DMS53 (cell line): ENCODE data around the gene GSTM5.
"Not testable (repeated sequence)": the region's sequence is repeated elsewhere in the genome, so short reads cannot be mapped to it uniquely, and the experiment has no call there.

ENCODE experiments used
- DNase-seq: peaks from one replicate; lab custom pipeline; 2025; lab: John Stamatoyannopoulos, UW

The GSTM5 gene

GRCh38 chr1:109728870-109729269 lies 16.8 kb downstream of the GSTM5 start:
- no peak for DNase-seq

DNA sequence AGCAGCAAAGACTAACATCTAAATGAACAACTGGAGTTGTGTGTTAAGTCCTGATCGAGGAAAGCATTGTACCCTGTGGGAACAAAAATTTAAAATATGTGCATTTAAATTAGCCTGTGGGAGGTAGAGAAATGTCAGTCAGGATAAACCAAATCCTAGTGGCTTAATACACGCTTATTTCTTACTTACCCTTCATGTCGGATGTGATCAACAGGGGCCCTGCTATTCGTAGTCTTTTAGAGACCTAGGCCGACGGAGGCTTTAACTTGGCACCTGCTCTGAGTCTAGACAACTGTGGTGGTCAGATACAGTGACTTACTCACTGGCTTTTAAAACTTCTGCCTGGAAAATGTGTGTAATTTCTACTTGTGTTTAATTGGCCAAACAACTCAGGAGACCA lies 18.6 kb downstream of the GSTM5 start:
- DNase-seq: no peak

- DNase-seq: peak; percentile 68
Measured at GRCh38 chr1:109732390-109732881, 20.4 kb downstream of the GSTM5 start.

- DNase-seq: peak; percentile 43
Measured at GRCh38 chr1:109733236-109733870, 21.3 kb downstream of the GSTM5 start.

DNA sequence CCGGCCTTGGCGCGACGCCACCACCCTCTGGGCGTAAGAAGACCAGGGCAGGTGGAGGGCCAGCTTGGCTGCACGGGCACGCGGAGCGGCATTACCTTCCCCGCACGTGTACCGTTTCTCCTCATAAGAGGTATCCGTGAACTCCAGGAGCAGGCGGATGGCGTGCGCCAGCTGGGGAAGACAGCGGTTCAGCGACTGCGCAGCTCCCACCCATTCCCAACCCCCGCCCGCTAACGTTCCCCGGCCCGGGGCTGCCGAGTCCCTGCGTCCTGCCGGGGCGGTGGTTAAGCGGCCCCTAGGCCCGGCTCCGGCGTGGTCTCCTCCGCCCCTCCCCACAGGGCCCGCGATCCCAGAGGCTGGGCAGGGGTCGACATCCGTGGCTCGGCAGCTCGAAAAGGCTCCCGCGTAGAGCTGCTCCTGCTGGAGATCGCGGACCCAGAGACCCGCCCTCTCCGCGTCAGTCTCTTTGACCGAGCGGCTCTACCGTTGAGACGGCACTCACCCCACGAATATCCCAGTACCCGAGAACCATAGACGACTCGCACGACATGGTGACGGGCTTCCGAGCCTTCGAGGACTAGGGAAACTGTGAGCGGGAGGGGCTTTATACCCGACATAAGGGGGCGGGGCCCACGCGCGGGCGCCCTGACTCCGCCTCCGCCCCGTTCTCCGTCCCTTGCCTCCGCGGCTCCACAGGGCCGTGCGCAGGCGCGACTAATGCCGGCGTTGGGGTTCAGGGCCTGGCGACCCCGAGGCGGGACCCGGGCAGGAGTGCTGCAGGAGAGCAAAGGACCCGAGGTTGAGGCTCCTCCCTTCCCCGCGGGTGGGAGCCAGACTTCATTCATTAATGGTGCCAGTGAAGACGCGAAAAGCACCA lies 27.9 kb downstream of the GSTM5 start:
- peak; percentile 84 for DNase-seq

- DNase-seq: peak; percentile 75
Measured at GRCh38 chr1:109740615-109741373, 28.7 kb downstream of the GSTM5 start, which contains the start of gene GSTM3. Gene GSTM3 (minus strand): TSS chr1:109741038. CDS start chr1:109740287, 751 bp downstream.

DNA sequence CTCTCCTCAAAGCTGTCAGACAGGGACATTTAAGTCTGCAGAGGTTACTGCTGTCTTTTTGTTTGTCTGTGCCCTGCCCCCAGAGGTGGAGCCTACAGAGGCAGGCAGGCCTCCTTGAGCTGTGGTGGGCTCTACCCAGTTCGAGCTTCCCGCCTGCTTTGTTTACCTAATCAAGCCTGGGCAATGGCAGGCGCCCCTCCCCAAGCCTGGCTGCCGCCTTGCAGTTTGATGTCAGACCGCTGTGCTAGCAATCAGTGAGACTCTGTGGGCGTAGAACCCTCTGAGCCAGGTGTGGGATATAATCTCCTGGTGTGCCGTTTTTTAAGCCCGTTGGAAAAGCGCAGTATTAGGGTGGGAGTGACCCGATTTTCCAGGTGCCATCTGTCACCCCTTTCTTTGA lies 36.3 kb downstream of the GSTM5 start:
- DNase-seq: not testable (repeated sequence)

DNA sequence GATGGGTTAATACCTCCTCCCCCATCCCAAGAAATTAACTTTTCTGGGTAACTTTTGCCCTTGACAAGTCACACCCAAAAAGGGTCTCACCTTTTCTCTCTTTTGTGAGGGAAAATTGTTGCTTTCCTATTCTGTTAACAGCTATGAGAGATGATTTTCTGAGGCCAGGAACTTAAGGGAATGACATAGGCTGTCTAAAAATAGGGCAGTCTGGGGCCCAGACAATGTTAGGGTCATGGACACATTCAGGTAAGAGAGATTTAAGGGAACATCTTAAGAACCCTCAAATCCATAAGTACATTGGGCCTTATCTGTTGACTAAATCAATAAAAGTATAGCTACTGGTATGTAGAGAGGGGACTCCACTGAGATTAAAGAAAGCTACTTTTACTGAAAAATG lies 37.2 kb downstream of the GSTM5 start:
- no peak for DNase-seq

- no peak for DNase-seq
Measured at GRCh38 chr1:109750241-109750882, 38.3 kb downstream of the GSTM5 start.

- no peak for DNase-seq
Measured at GRCh38 chr1:109750920-109751319, 38.9 kb downstream of the GSTM5 start.

- no peak for DNase-seq
Measured at GRCh38 chr1:109751531-109752260, 39.6 kb downstream of the GSTM5 start.

- DNase-seq: no peak
Measured at GRCh38 chr1:109754738-109755137, 42.7 kb downstream of the GSTM5 start.

DNA sequence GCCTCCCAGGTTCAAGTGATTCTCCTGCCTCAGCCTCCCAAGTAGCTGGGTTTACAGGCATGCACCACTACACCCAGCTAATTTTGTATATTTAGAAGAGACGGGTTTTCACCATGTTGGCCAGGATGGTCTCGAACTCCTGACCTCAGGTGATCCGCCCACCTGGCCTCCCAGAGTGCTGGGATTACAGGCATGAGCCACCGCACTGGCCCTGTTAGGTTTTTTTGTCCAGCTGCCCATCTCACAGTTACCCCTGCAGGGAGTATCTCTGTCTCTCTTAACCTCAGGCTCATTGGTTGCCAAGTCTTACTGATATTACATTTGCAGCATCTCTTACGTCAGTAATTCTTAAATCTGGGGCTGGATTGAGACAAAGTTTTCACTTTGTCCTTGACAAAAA lies 44.3 kb downstream of the GSTM5 start:
- not testable (repeated sequence) for DNase-seq

- no peak for DNase-seq
Measured at GRCh38 chr1:109756848-109757521, 44.9 kb downstream of the GSTM5 start.

DNA sequence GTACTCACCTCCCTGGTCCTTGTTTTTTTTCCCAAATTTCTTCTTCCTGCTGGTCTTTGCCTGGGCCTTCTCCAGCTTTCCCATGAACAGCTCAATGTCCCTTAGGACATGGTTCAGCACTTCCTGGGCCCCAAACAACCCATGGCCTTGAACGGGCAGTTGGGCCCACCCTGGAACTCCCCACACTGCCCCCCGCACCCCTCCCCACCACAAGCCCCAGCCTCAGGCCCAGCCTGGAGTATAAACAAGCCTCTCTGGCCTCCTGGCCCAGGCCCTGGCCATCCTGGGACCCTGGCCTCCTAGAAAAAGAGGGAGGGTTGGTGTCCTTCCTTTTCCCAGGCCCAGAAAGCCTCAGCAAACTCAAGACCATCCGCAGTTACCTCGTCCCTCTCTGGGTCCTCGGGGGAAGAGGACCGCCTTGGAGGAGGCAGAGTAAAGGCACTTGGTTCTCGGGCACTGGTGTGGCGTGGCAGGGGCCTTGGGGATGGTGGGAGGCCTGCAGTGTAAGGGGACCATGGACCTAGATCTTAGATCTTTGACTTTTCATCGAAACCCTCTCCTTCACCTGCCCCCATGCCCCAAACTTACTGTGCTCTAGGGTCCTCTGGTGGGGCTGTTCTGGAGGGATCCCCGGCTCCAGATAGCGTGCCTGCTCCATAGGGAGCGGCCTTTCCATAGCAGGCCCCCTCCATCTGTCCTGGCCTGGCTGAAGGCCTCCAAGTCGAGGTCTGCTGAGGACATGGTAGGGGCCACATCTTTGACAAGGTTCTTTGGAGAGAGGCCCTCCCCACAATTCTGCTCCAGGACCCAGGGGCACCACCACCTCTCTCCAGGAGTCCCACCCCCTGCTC lies 46.1 kb downstream of the GSTM5 start:
- no peak for DNase-seq

GRCh38 chr1:109759513-109760334 lies 47.7 kb downstream of the GSTM5 start:
- DNase-seq: no peak

DNA sequence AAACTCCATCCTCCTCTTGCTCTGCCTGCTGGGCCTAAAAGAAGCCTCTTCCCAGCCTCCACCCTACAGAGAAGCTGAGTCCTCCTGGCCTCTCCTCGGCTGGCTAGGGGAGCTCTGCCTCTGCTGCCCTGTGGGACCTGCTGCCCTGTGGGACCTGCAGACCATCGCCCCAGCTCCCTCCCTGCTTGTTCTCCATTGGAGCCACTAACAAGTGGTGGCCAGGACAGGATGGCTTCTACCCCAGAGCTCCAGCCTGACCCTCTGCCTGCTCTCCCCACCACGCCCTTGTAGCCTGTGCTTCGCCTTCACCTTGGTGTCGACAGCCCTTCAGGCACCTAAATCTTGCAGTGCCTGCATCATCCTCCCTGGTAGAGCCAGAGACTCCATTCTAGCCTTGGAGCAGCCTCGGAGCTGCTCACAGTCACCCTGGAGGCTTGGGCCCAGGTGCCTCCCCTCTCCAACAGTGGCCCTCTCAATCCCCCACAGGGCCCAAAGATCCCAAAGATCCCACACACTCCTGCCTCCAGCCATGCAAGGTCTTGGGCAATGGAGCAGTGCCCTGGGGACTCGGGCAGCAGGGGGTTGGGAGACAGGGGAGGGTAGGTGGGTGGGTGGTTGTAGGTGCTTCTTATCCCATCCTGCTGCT lies 48.7 kb downstream of the GSTM5 start:
- DNase-seq: no peak
